Muscle of leg (tissue), 11 donors: ENCODE data around the gene PLPP3. TPM values are rescaled to one million over a fixed set of nuclear protein-coding genes. Genes with fewer than 3 reads are reported as not detected.

Source experiments
- DNase-seq: peaks from one replicate; pipeline ENCODE4 v3.0.0; 2013
- H3K27ac ChIP-seq: one replicate; pipeline ENCODE4 v1.5.1; 2013; ENCODE audit warnings: mild to moderate bottlenecking, low read length, control low read depth
- H3K27me3 ChIP-seq: one replicate; pipeline ENCODE4 v1.6.1; 2013; ENCODE audit warnings: low read length; ENCODE audit not compliant: control insufficient read depth, insufficient read depth
- H3K36me3 ChIP-seq: one replicate; pipeline ENCODE4 v1.6.1; 2013; ENCODE audit warnings: low read length; ENCODE audit not compliant: control insufficient read depth, insufficient read depth
- H3K4me1 ChIP-seq: one replicate; pipeline ENCODE4 v1.6.1; 2013; ENCODE audit warnings: low read length; ENCODE audit not compliant: control insufficient read depth, insufficient read depth
- H3K4me3 ChIP-seq: one replicate; pipeline ENCODE4 v1.5.1; 2013; ENCODE audit warnings: low read length, control low read depth
- H3K9me3 ChIP-seq: replicated peaks from 2 replicates; pipeline ENCODE4 v1.6.1; 2013; ENCODE audit warnings: low read depth, low read length; ENCODE audit not compliant: control insufficient read depth
- WGBS: methylation state at CpG from one replicate; pipeline ENCODE4 v1.1.5; 2013; ENCODE audit warnings: missing lambda C conversion rate; ENCODE audit not compliant: insufficient coverage; 5-methylcytosine and 5-hydroxymethylcytosine counted together
- polyA plus RNA-seq, 8 donors: library from polyadenylated mRNA; unstranded; fragments of 120-200 nt; gene quantifications; one replicate each; pipeline versions ENCODE4 v1.2.1 to v1.2.3, GENCODE V29; 2013; ENCODE audit warnings: inconsistent platforms in 1 of 8, low replicate concordance in 1 of 8; ENCODE audit not compliant: insufficient read length in 8 of 8, insufficient read depth in 1 of 8
- total RNA-seq: library from RNA; stranded (reverse); fragments of 120-200 nt; gene quantifications from one replicate; pipeline ENCODE4 v1.2.4, GENCODE V29; 2013

Gene PLPP3
- total and polyA plus RNA-seq, 9 donors: 99.8 to 184 (median 125) TPM

- no peak for DNase-seq
- H3K9me3 ChIP-seq: no peaks in the 10 kb centered on the region
- H3K27ac ChIP-seq: no peak overlapping the region
- no peaks in the 10 kb centered on the region for H3K4me1 ChIP-seq
- no CpG with 5 or more reads among the region's 2 CpGs for WGBS
- H3K36me3 ChIP-seq: peaks cover 27% of the 10 kb centered on the region
- no peak overlapping the region for H3K4me3 ChIP-seq
- H3K27me3 ChIP-seq: no peaks in the 10 kb centered on the region
These were observed 88.7 kb downstream of the PLPP3 start for GRCh38 chr1:56490619-56491018.

DNA sequence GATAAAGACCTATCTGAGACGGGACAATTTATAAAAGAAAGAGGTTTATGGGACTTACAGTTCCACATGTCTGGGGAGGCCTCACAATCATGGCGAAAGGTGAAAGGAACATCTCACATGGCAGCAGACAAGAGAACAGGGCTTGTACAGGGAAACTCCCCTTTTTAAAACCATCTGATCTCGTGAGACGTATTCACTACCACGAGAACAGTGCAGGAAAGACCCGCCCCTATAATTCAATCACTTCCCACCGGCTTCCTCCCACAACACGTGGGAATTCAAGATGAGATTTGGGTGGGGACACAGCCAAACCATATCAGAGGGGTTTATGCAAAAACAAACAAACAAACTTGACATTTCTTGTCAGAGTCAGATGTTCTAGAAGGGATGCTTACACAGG lies 89.7 kb downstream of the PLPP3 start:
- WGBS: 100% methylated on average over 1 of the region's 8 CpGs
- Histone ChIP-seq H3K27me3 (no peaks in the 10 kb centered on the region), H3K4me3 (no peak overlapping the region), H3K36me3 (peaks cover 20% of the 10 kb centered on the region), H3K9me3 (no peaks in the 10 kb centered on the region), H3K4me1 (no peaks in the 10 kb centered on the region), H3K27ac (no peak overlapping the region)
- no peak for DNase-seq

- H3K36me3 ChIP-seq: no peaks in the 10 kb centered on the region
- no peak for DNase-seq
- no peaks in the 10 kb centered on the region for H3K4me1 ChIP-seq
- H3K27me3 ChIP-seq: no peaks in the 10 kb centered on the region
- no peak overlapping the region for H3K4me3 ChIP-seq
- H3K27ac ChIP-seq: no peak overlapping the region
- no peaks in the 10 kb centered on the region for H3K9me3 ChIP-seq
These were observed 94.7 kb downstream of the PLPP3 start for GRCh38 chr1:56484695-56485094.

DNA sequence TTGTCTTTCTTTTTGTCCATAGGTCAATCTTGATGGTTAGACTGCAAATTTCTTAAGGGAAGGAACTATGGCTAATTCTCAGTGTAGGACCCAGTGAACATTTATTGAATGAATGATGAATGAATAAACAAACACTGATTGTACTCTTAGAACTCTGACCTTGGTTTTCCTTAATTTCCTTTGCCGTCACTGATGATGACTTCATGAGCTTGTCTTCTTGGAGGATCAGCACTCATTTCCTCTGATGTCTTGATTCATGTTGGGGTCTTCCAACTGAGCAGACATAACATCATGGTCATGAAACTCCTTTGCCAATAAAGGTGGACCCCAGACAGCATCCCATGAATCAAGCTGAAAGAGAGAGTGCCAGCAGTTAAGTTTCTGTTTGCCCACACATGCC lies 96.3 kb downstream of the PLPP3 start:
- Histone ChIP-seq H3K4me1 (no peaks in the 10 kb centered on the region), H3K27ac (no peak overlapping the region), H3K9me3 (no peaks in the 10 kb centered on the region), H3K36me3 (no peaks in the 10 kb centered on the region), H3K4me3 (no peak overlapping the region), H3K27me3 (no peaks in the 10 kb centered on the region)
- WGBS: 100% methylated on average over 1 of the region's 1 CpG
- no peak for DNase-seq

- H3K27ac ChIP-seq: no peak overlapping the region
- H3K27me3 ChIP-seq: no peaks in the 10 kb centered on the region
- peaks cover 2% of the 10 kb centered on the region for H3K4me1 ChIP-seq
- no peak for DNase-seq
- no peak overlapping the region for H3K4me3 ChIP-seq
- H3K36me3 ChIP-seq: no peaks in the 10 kb centered on the region
- no CpG with 5 or more reads among the region's 1 CpG for WGBS
- H3K9me3 ChIP-seq: no peaks in the 10 kb centered on the region
These were observed 96.9 kb downstream of the PLPP3 start for GRCh38 chr1:56482486-56482885.

DNA sequence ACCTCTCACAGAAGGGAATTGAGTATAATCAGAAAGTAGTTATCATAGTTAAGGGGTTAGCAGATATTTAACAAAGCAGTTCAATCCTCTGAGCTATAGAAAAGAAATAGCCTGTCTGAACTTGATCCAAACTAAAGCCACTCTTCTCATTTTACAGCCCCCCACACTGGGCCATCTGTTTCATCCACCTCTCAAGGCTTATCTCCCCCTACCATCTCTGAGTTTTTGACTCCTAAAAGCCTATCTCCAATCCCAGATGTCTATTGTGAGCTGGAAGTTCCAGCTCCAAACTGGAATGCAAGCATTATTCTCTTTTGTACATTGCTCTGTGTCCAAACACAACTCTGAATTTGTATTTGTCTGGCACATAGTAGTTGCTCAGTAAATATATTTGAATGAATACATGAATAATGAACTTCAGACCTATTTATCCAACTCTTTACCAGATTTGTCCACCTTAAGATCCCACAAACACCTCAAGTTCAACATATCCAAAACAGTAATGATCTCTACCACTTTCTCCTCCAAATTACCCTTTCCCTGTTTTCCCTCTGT lies 98.1 kb downstream of the PLPP3 start:
- Histone ChIP-seq H3K4me3 (no peak overlapping the region), H3K36me3 (no peaks in the 10 kb centered on the region), H3K27ac (no peak overlapping the region), H3K4me1 (peaks cover 9% of the 10 kb centered on the region), H3K9me3 (no peaks in the 10 kb centered on the region), H3K27me3 (no peaks in the 10 kb centered on the region)
- DNase-seq: no peak

GRCh38 chr1:56478734-56479133 lies 100.6 kb downstream of the PLPP3 start:
- Histone ChIP-seq H3K27ac (no peak overlapping the region), H3K4me3 (no peak overlapping the region), H3K27me3 (no peaks in the 10 kb centered on the region), H3K4me1 (peaks cover 9% of the 10 kb centered on the region), H3K9me3 (no peaks in the 10 kb centered on the region), H3K36me3 (no peaks in the 10 kb centered on the region)
- WGBS: 73% methylated on average over 7 of the region's 7 CpGs
- no peak for DNase-seq

GRCh38 chr1:56477164-56478111 lies 101.9 kb downstream of the PLPP3 start:
- no peaks in the 10 kb centered on the region for H3K36me3 ChIP-seq
- H3K4me1 ChIP-seq: peaks cover 9% of the 10 kb centered on the region
- DNase-seq: peak; percentile 72
- under 1% methylated on average over 57 of the region's 62 CpGs for WGBS
- H3K4me3 ChIP-seq: peak overlapping the region; percentile 31
- H3K27ac ChIP-seq: peak overlapping the region; percentile 37
- H3K9me3 ChIP-seq: no peaks in the 10 kb centered on the region
- H3K27me3 ChIP-seq: no peaks in the 10 kb centered on the region

- H3K36me3 ChIP-seq: no peaks in the 10 kb centered on the region
- WGBS: 78% methylated on average over 1 of the region's 3 CpGs
- no peak for DNase-seq
- H3K9me3 ChIP-seq: no peaks in the 10 kb centered on the region
- peaks cover 9% of the 10 kb centered on the region for H3K4me1 ChIP-seq
- H3K27ac ChIP-seq: no peak overlapping the region
- H3K27me3 ChIP-seq: no peaks in the 10 kb centered on the region
- no peak overlapping the region for H3K4me3 ChIP-seq
These were observed 105.6 kb downstream of the PLPP3 start for GRCh38 chr1:56473582-56474270.

DNA sequence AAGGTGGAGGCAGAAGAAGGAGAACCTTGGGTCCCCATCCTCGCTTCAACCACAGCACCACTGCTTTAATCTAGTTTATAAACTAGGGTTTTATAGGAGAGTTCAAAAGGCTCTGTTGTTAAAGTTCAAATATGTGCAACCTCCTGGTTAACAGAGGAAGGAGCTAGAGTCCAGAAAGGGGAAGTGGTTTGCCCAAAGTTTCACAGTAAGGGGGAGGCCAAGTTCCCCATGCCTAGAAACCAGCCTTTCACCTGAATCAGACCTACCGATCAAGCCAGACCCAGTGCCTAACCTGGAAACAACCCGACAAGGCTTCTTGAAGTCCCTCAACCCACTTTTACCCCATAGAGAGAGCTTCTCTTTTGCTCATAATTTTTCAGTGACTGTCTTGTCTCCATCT lies 106.5 kb downstream of the PLPP3 start:
- Histone ChIP-seq H3K9me3 (no peaks in the 10 kb centered on the region), H3K27me3 (no peaks in the 10 kb centered on the region), H3K27ac (no peak overlapping the region), H3K4me3 (no peak overlapping the region), H3K36me3 (no peaks in the 10 kb centered on the region), H3K4me1 (peaks cover 12% of the 10 kb centered on the region)
- no peak for DNase-seq
- whole genome bisulfite sequencing: 100% methylated on average over 2 of the region's 3 CpGs
